GM19328 (cell line): ENCODE measurements around the gene SH3GL2.

Experiments
- ATAC-seq: cut with Tn5 transposase; IDR thresholded peaks from one replicate; pipeline ENCODE4 v1.9.1; 2021; ENCODE audit warnings: mild to moderate bottlenecking, moderate library complexity; ENCODE audit not compliant: unreplicated experiment

SH3GL2 gene

GRCh38 chr9:17653947-17654465, 75.1 kb downstream of the SH3GL2 start:
- ATAC-seq, result no peak

- ATAC-seq, result no peak
Measured at GRCh38 chr9:17656889-17657288, 78.0 kb downstream of the SH3GL2 start.

GRCh38 chr9:17658237-17658636, 79.4 kb downstream of the SH3GL2 start:
- ATAC-seq, result no peak

GRCh38 chr9:17660158-17660557, 81.3 kb downstream of the SH3GL2 start:
- ATAC-seq, result no peak

GRCh38 chr9:17665450-17665849, 86.6 kb downstream of the SH3GL2 start:
- ATAC-seq, result no peak

- ATAC-seq, result no peak
Measured at GRCh38 chr9:17669206-17669605, 90.3 kb downstream of the SH3GL2 start.

- no peak for ATAC-seq
Measured at GRCh38 chr9:17682684-17683083, 103.8 kb downstream of the SH3GL2 start.

GRCh38 chr9:17688834-17689233, 110.0 kb downstream of the SH3GL2 start:
- ATAC-seq, result no peak

- no peak for ATAC-seq
Measured at GRCh38 chr9:17694336-17694735, 115.5 kb downstream of the SH3GL2 start.

- no peak for ATAC-seq
Measured at GRCh38 chr9:17695482-17695881, 116.6 kb downstream of the SH3GL2 start.

GRCh38 chr9:17699615-17700330, 120.9 kb downstream of the SH3GL2 start:
- no peak for ATAC-seq

- ATAC-seq, result no peak
Measured at GRCh38 chr9:17706347-17706746, 127.5 kb downstream of the SH3GL2 start.

- ATAC-seq, result no peak
Measured at GRCh38 chr9:17719053-17719452, 140.2 kb downstream of the SH3GL2 start.

- ATAC-seq, result no peak
Measured at GRCh38 chr9:17721954-17722353, 143.1 kb downstream of the SH3GL2 start.

- ATAC-seq, result no peak
Measured at GRCh38 chr9:17723656-17724055, 144.8 kb downstream of the SH3GL2 start.

GRCh38 chr9:17725399-17726010, 146.6 kb downstream of the SH3GL2 start:
- ATAC-seq, result no peak

GRCh38 chr9:17726298-17726697, 147.4 kb downstream of the SH3GL2 start:
- ATAC-seq, result no peak

GRCh38 chr9:17730899-17731298, 152.0 kb downstream of the SH3GL2 start:
- ATAC-seq, result no peak

GRCh38 chr9:17731308-17731707, 152.4 kb downstream of the SH3GL2 start:
- no peak for ATAC-seq

GRCh38 chr9:17734674-17735073, 155.8 kb downstream of the SH3GL2 start:
- no peak for ATAC-seq

- no peak for ATAC-seq
Measured at GRCh38 chr9:17735859-17736258, 157.0 kb downstream of the SH3GL2 start.

- ATAC-seq, result no peak
Measured at GRCh38 chr9:17739022-17739421, 160.2 kb downstream of the SH3GL2 start.
